ENCODE data around the gene PCDHGB6.
A peak's percentile ranks its signal among the peaks of the same experiment; 100 is the strongest.
"Not testable (repeated sequence)": the region's sequence is repeated elsewhere in the genome, so short reads cannot be mapped to it uniquely, and the experiment has no call there.

Gene PCDHGB6

DNA sequence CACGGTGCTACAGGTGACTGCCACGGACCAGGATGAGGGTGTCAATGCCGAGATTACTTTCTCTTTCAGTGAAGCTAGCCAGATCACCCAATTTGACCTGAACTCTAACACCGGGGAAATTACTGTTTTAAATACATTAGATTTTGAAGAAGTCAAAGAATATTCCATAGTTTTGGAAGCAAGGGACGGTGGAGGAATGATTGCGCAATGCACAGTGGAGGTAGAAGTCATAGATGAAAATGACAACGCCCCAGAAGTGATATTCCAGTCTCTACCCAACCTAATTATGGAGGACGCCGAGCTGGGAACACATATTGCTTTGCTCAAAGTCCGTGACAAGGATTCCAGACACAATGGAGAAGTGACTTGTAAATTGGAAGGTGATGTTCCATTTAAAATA, 19.2 kb upstream of the PCDHGB6 start:
- H3K4me3 ChIP-seq (ENCODE audit: low read depth, low read length), result no peak overlapping the region

DNA sequence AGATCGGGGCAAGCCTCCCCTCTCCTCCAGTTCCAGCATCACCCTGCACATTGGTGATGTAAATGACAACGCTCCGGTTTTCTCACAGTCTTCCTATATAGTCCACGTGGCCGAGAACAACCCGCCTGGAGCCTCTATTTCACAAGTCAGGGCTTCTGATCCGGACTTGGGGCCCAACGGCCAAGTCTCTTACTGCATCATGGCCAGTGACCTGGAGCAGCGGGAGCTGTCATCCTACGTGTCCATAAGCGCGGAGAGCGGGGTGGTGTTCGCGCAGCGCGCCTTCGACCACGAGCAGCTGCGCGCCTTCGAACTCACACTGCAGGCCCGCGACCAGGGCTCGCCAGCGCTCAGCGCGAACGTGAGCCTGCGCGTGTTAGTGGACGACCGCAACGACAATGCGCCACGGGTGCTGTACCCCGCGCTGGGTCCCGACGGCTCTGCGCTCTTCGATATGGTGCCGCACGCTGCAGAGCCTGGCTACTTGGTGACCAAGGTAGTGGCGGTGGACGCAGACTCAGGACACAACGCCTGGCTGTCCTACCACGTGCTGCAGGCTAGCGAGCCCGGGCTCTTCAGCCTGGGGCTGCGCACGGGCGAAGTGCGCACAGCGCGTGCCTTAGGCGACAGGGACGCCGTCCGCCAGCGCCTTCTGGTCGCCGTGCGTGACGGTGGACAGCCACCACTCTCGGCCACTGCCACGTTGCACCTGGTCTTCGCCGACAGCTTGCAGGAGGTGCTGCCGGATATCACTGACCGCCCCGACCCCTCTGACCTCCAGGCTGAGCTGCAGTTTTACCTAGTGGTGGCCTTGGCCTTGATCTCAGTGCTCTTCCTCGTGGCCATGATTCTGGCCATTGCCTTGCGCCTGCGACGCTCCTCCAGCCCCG, 18.4 kb upstream of the PCDHGB6 start:
- no peak overlapping the region for H3K4me3 ChIP-seq (ENCODE audit: low read depth, low read length)

DNA sequence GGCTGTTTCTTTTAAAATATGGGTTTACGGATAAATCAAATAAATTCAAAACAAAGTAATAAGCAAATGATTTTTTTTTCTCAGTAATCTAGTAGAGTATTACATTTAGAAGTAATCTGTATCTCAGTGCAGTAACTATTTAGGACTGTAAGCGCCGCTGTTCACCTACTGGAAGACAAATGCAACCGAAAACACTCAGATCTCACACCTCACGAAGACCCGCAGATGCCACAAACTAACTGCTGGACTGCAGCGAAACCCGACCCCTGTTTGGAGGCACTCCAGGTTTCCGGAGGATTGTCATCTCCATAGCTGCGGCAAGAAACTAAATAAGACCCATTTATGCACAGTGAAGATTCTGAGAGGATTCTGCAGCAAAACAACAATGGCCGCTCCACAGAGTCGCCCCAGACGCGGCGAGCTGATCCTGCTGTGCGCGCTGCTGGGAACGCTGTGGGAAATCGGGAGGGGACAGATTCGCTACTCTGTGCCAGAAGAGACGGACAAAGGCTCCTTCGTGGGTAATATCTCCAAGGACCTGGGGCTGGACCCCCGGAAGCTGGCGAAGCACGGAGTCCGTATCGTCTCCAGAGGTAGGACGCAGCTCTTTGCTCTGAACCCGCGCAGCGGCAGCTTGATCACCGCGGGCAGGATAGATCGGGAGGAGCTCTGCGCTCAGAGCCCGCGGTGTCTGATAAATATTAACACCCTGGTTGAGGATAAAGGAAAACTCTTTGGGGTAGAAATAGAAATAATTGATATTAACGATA, 15.2 kb upstream of the PCDHGB6 start, which contains the start of gene PCDHGA8:
Gene PCDHGA8 (plus strand): TSS at position 205 of the 770 bp plus-strand sequence. CDS start 181 bp downstream, at position 386.
- H3K4me3 ChIP-seq (ENCODE audit: low read depth, low read length), result no peak within 1 kb of the TSS

DNA sequence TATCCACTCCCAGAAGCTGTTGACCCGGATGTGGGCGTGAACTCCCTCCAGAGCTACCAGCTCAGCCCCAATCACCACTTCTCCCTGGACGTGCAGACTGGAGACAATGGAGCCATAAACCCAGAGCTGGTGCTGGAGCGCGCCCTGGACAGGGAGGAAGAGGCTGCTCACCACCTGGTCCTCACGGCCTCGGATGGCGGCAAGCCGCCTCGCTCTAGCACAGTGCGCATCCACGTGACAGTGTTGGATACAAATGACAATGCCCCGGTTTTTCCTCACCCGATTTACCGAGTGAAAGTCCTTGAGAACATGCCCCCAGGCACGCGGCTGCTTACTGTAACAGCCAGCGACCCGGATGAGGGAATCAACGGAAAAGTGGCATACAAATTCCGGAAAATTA, 14.6 kb upstream of the PCDHGB6 start:
- H3K4me3 ChIP-seq (ENCODE audit: low read depth, low read length), result no peak overlapping the region

DNA sequence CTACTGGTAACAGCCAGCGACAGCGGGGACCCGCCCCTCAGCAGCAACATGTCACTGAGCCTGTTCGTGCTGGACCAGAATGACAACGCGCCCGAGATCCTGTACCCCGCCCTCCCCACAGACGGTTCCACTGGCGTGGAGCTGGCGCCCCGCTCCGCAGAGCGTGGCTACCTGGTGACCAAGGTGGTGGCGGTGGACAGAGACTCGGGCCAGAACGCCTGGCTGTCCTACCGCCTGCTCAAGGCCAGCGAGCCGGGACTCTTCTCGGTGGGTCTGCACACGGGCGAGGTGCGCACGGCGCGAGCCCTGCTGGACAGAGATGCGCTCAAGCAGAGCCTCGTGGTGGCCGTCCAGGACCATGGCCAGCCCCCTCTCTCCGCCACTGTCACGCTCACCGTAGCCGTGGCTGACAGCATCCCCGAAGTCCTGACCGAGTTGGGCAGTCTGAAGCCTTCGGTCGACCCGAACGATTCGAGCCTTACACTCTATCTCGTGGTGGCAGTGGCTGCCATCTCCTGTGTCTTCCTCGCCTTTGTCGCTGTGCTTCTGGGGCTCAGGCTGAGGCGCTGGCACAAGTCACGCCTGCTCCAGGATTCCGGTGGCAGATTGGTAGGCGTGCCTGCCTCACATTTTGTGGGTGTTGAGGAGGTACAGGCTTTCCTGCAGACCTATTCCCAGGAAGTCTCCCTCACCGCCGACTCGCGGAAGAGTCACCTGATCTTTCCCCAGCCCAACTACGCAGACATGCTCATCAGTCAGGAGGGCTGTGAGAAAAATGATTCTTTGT, 13.2 kb upstream of the PCDHGB6 start:
- H3K4me3 ChIP-seq (ENCODE audit: low read depth, low read length), result not testable (repeated sequence)

DNA sequence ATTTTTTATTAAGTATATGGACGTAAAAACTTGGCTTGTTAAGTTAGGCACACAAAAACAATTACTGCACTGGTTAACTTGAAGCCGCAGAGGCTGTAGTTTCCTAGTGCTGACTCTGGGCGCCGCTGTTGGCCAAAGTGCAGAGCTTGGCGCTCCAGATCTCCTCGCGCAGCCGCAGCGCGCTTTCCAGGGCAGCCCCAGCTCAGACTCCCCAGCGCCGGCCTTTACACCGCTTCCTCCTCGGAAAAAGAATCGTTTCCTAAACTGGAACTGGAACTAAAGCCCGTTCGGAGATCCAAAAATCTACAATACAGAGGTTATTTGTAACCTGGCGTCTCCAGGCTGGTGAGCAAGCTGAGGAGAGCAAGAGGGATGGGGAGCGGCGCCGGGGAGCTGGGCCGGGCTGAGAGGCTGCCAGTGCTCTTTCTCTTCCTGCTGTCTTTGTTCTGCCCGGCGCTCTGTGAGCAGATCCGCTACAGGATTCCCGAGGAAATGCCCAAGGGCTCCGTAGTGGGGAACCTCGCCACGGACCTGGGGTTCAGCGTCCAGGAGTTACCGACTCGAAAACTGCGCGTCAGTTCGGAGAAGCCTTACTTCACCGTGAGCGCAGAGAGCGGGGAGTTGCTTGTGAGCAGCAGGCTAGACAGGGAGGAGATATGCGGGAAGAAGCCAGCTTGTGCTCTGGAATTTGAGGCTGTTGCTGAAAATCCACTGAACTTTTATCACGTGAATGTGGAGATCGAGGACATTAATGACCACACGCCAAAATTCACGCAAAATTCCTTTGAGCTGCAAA, 9.9 kb upstream of the PCDHGB6 start, which contains the start of gene PCDHGB5:
Gene PCDHGB5 (plus strand): TSS at position 192 of the 796 bp plus-strand sequence. CDS start 181 bp downstream, at position 373.
- not testable (repeated sequence) for H3K4me3 ChIP-seq (ENCODE audit: low read depth, low read length)

DNA sequence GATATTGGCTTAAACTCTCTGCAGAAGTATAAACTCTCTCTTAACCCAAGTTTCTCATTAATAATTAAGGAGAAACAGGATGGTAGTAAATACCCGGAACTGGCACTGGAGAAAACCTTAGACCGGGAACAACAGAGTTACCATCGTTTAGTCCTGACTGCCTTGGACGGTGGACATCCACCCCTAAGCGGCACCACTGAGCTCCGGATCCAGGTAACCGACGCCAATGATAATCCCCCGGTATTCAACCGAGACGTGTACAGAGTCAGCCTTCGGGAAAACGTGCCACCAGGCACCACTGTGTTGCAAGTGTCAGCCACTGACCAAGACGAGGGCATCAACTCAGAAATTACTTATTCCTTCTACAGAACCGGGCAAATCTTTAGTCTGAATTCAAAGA, 9.2 kb upstream of the PCDHGB6 start:
- no peak overlapping the region for H3K4me3 ChIP-seq (ENCODE audit: low read depth, low read length)

DNA sequence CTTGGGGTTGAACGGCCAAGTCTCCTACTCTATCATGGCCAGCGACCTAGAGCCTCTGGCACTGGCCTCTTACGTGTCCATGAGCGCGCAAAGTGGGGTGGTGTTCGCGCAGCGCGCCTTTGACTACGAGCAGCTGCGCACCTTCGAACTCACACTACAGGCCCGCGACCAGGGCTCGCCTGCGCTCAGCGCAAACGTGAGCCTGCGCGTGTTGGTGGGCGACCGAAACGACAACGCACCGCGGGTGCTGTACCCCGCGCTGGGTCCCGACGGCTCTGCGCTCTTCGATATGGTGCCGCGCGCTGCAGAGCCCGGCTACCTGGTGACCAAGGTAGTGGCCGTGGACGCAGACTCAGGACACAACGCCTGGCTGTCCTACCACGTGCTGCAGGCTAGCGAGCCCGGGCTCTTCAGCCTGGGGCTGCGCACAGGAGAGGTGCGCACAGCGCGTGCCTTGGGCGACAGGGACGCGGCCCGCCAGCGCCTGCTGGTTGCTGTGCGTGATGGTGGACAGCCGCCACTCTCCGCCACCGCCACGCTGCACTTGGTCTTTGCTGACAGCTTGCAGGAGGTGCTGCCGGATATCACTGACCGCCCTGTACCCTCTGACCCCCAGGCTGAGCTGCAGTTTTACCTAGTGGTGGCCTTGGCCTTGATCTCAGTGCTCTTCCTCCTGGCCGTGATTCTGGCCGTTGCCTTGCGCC, 8.1 kb upstream of the PCDHGB6 start:
- H3K4me3 ChIP-seq (ENCODE audit: low read depth, low read length), result no peak overlapping the region

DNA sequence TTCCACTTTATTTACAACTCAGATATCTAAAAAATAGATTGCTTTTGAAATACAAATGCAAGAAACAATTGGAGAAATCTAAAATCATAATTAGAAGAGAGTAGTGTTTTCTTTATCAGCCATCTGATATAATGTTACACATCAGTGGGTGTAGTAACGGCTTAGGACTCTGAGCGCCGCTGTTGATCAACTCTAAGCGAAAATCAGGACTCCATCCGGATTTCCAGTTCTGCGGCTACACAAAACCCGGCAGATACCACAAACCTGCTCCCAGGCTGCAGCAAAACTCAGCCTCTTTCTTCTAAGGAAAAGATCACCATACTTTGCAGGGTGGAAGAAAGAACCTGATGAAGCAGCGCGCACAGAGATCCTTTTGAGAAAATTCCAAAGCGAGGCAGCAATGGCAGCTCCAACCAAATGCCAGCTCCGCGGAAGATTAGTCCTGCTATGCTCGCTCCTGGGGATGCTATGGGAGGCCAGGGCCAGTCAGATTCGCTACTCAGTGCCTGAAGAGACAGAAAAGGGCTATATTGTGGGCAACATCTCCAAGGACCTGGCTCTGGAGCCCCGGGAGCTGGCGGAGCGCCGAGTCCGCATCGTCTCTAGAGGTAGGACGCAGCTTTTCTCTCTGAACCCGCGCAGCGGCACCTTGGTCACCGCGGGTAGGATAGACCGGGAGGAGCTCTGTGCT, 5.1 kb upstream of the PCDHGB6 start, which contains the start of gene PCDHGA9:
Gene PCDHGA9 (plus strand): TSS at position 226 of the 691 bp plus-strand sequence. CDS start 175 bp downstream, at position 401.
- H3K4me3 ChIP-seq (ENCODE audit: low read depth, low read length), result no peak within 1 kb of the TSS

DNA sequence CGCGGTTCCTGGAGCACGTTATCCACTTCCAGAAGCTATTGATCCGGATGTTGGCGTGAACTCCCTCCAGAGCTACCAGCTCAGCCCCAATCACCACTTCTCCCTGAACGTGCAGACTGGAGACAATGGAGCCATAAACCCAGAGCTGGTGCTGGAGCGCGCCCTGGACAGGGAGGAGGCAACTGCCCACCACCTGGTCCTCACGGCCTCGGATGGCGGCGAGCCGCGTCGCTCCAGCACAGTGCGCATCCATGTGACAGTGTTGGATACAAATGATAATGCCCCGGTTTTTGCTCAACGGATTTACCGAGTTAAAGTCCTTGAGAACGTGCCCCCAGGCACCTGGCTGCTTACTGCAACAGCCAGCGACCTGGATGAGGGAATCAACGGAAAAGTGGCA, 4.4 kb upstream of the PCDHGB6 start:
- no peak overlapping the region for H3K4me3 ChIP-seq (ENCODE audit: low read depth, low read length)

DNA sequence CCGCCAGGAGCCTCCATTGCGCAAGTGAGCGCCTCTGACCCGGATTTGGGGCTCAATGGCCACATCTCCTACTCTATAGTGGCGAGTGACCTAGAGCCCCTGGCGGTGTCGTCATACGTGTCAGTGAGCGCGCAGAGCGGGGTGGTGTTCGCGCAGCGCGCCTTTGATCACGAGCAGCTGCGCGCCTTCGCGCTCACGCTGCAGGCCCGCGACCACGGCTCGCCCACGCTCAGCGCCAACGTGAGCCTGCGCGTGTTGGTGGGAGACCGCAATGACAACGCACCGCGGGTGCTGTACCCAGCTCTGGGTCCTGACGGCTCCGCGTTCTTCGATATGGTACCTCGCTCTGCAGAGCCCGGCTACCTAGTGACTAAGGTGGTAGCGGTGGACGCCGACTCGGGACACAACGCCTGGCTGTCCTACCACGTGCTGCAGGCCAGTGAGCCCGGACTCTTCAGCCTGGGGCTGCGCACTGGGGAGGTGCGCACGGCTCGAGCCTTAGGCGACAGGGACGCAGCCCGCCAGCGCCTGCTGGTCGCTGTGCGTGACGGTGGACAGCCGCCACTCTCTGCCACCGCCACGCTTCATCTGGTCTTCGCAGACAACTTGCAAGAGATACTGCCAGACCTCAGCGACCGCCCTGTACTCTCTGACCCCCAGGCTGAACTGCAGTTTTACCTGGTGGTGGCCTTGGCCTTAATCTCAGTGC, 1.9 kb downstream of the PCDHGB6 start:
- no peak overlapping the region for H3K4me3 ChIP-seq (ENCODE audit: low read depth, low read length)

DNA sequence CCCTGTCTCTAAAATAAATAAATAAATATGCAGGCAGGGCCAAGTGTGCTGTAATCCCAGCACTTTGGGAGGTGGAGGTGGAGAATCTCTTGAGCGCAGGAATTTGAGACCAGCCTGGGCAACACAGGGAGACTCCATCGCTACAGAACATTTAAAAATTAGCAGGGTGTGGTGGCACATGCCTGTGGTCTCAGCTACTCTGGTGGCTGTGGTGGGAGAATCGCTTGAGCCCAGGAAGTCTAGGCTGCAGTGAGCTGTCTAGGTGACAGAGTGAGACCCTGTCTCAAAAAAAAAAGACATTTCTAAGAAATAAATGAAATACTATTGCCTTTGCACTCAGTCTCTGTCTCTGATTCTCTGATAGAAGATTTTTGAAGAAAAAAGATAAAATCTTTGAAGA, 3.8 kb downstream of the PCDHGB6 start:
- no peak overlapping the region for H3K4me3 ChIP-seq (ENCODE audit: low read depth, low read length)

DNA sequence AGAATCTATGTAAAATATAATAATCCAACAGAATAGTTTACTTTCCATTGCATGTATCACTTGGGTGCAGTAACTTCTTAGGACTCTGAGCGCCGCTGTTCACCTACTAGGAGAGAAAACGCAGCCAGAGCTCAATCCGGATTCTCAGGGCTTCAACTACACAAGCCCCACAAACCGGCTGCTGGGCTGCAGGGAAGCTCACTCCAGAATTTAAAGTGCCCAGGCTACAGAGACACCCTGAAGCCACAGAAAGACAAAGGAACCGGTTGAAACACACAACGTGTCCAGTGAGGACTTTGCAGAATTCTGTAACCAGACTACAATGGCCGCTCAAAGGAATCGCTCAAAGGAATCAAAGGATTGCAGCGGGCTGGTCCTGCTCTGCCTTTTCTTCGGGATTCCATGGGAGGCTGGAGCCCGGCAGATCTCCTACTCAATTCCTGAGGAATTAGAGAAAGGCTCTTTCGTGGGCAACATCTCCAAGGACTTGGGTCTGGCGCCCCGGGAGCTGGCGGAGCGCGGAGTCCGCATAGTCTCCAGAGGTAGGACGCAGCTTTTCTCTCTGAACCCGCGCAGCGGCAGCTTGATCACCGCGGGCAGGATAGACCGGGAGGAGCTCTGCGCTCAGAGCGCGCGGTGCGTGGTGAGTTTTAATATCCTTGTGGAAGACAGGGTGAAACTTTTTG, 5.2 kb downstream of the PCDHGB6 start, which contains the start of gene PCDHGA10:
Gene PCDHGA10 (plus strand): TSS at position 134 of the 686 bp plus-strand sequence. CDS start 189 bp downstream, at position 323.
- peak within 1 kb of the TSS; percentile 40 for H3K4me3 ChIP-seq (ENCODE audit: low read depth, low read length)

DNA sequence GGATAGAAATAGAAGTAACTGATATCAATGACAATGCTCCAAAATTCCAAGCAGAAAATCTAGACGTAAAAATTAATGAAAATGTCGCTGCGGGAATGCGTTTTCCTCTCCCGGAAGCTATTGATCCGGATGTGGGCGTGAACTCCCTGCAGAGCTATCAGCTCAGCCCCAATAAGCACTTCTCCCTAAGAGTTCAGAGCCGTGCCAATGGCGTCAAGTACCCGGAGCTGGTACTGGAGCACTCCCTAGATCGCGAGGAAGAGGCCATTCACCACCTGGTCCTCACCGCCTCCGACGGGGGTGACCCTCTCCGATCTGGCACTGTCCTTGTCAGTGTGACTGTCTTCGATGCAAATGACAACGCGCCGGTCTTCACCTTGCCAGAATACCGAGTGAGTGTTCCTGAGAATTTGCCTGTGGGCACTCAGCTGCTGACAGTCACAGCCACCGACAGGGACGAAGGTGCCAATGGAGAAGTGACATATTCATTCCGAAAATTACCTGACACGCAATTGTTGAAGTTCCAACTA, 5.8 kb downstream of the PCDHGB6 start:
- H3K4me3 ChIP-seq (ENCODE audit: low read depth, low read length), result peak overlapping the region; percentile 40

DNA sequence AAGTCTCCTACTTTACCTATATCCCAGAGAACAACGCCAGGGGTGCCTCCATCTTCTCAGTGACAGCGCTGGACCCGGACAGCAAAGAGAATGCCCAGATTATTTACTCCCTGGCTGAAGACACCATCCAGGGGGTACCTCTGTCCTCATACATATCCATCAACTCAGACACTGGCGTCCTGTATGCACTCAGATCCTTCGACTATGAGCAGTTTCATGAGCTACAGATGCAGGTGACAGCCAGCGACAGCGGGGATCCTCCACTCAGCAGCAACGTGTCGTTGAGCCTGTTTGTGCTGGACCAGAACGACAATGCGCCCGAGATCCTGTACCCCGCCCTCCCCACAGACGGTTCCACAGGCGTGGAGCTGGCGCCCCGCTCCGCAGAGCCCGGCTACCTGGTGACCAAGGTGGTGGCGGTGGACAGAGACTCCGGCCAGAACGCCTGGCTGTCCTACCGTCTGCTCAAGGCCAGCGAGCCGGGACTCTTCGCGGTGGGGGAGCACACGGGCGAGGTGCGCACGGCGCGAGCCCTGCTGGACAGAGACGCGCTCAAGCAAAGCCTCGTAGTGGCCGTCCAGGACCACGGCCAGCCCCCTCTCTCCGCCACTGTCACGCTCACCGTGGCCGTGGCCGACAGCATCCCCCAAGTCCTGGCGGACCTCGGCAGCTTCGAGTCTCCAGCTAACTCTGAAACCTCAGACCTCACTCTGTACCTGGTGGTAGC, 6.9 kb downstream of the PCDHGB6 start:
- not testable (repeated sequence) for H3K4me3 ChIP-seq (ENCODE audit: low read depth, low read length)

DNA sequence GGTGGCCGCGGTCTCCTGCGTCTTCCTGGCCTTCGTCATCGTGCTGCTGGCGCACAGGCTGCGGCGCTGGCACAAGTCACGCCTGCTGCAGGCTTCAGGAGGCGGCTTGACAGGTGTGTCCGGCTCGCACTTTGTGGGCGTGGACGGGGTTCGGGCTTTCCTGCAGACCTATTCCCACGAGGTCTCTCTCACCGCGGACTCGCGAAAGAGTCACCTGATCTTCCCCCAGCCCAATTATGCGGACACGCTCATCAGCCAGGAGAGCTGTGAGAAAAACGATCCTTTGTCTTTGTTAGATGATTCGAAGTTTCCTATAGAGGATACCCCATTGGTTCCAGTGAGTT, 7.4 kb downstream of the PCDHGB6 start:
- H3K4me3 ChIP-seq (ENCODE audit: low read depth, low read length), result not testable (repeated sequence)
